ENCODE results near the gene ANKUB1.
"Not testable (repeated sequence)": the region's sequence is repeated elsewhere in the genome, so short reads cannot be mapped to it uniquely, and the experiment has no call there.

The ANKUB1 gene, protein sequence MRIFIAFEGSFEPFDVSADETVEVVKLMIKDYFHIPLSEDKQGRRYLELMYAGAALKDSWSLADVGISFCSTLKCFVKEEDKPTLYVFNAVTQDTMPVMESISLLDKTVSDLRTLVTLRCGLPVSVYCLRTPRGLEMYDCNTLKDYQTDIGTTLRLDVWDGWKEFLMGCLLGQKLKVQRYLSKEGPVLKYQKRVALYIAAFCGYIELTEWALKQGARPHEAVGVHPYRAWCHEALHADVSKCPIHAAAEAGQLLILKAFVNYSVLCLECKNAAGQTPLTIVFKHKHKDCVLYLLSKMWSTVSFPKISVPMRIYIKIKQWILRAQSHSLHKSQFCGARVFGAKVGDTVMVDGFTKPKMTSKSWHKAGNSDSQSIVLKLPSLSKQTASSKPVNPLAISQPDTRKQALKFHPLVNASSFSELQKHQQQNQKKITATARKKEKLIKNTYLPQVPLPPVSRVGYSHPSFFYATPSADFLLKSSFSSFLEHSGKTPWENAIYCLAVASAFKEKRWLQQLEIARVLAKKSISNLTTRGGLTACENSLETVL

GRCh38 chr3:149792452-149793270 is at the start of gene ANKUB1:
TSS of gene ANKUB1 (minus strand) at chr3:149792554. CDS start at chr3:149792366, 188 bp downstream.
- H3K4me3 Mint-ChIP-seq: no peak within 1 kb of the TSS
- H3K4me1 Mint-ChIP-seq (ENCODE audit: low read depth): no peaks in the 10 kb centered on the region
- H3K27ac Mint-ChIP-seq: no peak within 1 kb of the TSS
- peaks cover 10% of the 10 kb centered on the region for H3K27me3 Mint-ChIP-seq
- H3K36me3 Mint-ChIP-seq: no peaks in the 10 kb centered on the region
- H3K9me3 Mint-ChIP-seq (ENCODE audit: low read depth): no peaks in the 10 kb centered on the region

DNA sequence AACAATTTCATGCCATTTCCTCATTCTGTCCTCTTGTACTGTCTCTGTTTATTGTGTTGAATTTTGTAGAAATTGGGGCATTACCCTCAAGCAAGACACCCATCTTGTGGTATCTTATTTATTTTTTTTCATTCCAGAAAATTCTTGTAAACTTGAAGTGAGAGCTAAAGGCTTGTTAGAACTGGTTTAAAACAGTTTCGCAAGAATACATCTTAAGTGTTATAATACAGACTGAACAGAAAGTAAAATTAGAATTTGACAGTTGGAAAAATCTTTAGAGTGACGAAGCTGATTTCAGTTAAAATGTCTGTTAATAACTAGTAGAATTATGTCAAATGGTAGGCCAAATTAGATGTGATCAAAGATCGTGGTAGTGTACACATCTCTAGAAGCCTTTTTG is 47.5 kb upstream of the ANKUB1 start:
- Mint-ChIP-seq H3K4me3 (no peak overlapping the region), H3K9me3 (ENCODE audit: low read depth) (peaks cover 11% of the 10 kb centered on the region), H3K36me3 (peaks cover 27% of the 10 kb centered on the region), H3K4me1 (ENCODE audit: low read depth) (peaks cover 47% of the 10 kb centered on the region), H3K27me3 (no peaks in the 10 kb centered on the region), H3K27ac (no peak overlapping the region)

DNA sequence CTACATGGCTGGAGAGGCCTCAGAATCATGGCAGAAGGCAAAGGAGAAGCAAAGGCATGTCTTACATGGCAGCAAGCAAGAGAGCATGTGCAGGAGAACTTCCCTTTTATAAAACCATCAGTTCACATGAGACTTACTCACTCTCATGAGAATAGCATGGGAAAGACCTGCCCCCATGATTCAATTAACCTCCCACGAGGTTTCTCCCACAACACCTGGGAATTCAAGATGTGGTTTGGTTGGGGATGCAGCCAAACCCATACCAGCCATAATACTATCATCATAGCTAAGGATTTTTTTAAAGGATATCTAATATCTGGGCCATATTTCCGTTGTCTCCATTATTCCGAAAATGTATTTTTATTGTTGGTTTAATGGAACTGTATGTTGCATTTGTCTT is 47.1 kb upstream of the ANKUB1 start:
- H3K36me3 Mint-ChIP-seq: peaks cover 31% of the 10 kb centered on the region
- not testable (repeated sequence) for H3K4me3 Mint-ChIP-seq, H3K27me3 Mint-ChIP-seq, H3K27ac Mint-ChIP-seq
- peaks cover 16% of the 10 kb centered on the region for H3K9me3 Mint-ChIP-seq (ENCODE audit: low read depth)
- peaks cover 45% of the 10 kb centered on the region for H3K4me1 Mint-ChIP-seq (ENCODE audit: low read depth)

DNA sequence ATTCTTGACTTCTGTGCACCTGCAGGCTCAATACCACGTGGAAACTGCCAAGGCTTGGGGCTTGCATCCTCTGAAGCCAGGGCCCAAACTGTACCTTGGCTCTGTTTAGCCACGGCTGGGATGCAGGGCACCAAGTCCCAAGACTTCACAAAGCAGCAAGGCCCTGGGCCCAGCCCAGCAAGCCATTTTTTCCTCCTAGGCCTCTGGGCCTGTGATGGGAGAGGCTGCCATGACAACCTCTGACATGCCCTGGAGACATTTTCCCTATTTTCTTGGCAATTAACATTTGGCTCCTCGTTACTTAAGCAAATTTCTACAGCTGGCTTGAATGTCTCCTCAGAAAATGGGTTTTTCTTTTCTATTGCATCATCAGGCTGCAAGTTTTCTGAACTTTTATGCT is 46.1 kb upstream of the ANKUB1 start:
- peaks cover 35% of the 10 kb centered on the region for H3K36me3 Mint-ChIP-seq
- peaks cover 38% of the 10 kb centered on the region for H3K4me1 Mint-ChIP-seq (ENCODE audit: low read depth)

DNA sequence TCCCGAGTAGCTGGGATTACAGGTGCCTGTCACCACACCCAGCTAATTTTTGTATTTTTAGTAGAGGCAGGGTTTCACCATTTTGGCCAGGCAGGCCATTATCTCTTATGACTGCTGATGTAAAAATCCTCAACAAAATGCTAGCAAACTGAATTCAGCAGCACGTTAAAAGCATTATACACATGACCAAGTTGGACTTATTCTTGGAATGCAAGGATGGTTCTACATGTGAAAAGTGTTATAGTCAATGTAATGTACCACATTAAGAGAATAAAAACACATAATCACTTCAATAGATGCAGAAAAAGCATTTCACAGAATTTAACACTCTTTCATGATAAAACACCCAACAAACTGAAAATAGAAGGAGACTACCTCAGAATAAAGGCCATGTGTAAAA is 40.9 kb upstream of the ANKUB1 start:
- Mint-ChIP-seq H3K36me3 (peaks cover 44% of the 10 kb centered on the region), H3K27me3 (no peaks in the 10 kb centered on the region), H3K4me1 (ENCODE audit: low read depth) (peaks cover 9% of the 10 kb centered on the region), H3K4me3 (no peak overlapping the region), H3K27ac (no peak overlapping the region), H3K9me3 (ENCODE audit: low read depth) (peaks cover 32% of the 10 kb centered on the region)

More for the DNA sequence above, 46.1 kb upstream of the ANKUB1 start:
- H3K27ac Mint-ChIP-seq, H3K27me3 Mint-ChIP-seq, H3K4me3 Mint-ChIP-seq: not testable (repeated sequence)
- H3K9me3 Mint-ChIP-seq (ENCODE audit: low read depth): peaks cover 16% of the 10 kb centered on the region

DNA sequence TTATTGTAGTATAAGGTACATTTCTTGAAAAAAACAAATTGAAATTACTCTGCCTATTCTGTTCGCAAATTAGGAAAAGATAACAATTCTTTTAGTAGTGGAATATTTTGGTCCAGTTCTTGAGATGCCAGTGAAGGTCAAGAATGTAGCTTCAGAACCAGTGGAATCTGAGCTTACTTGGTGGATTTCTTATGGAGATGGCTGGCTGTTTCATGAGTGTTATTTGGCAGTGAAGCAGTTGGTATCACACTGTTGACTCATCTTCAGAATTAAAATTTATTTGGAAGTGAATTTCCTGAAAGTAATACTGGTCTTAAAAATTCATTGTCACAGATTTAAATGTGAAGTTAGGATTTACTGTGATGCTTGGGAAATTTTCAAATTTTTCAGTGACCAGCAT is 39.7 kb upstream of the ANKUB1 start:
- H3K36me3 Mint-ChIP-seq: peaks cover 38% of the 10 kb centered on the region
- H3K27ac Mint-ChIP-seq: no peak overlapping the region
- no peak overlapping the region for H3K4me3 Mint-ChIP-seq
- no peaks in the 10 kb centered on the region for H3K27me3 Mint-ChIP-seq
- peaks cover 10% of the 10 kb centered on the region for H3K4me1 Mint-ChIP-seq (ENCODE audit: low read depth)
- peaks cover 29% of the 10 kb centered on the region for H3K9me3 Mint-ChIP-seq (ENCODE audit: low read depth)

- Mint-ChIP-seq H3K4me1 (ENCODE audit: low read depth) (peaks cover 8% of the 10 kb centered on the region), H3K9me3 (ENCODE audit: low read depth) (peaks cover 24% of the 10 kb centered on the region), H3K27ac (no peak overlapping the region), H3K36me3 (peaks cover 35% of the 10 kb centered on the region), H3K27me3 (no peaks in the 10 kb centered on the region), H3K4me3 (no peak overlapping the region)
Observed at GRCh38 chr3:149831321-149831720, 39.0 kb upstream of the ANKUB1 start.

DNA sequence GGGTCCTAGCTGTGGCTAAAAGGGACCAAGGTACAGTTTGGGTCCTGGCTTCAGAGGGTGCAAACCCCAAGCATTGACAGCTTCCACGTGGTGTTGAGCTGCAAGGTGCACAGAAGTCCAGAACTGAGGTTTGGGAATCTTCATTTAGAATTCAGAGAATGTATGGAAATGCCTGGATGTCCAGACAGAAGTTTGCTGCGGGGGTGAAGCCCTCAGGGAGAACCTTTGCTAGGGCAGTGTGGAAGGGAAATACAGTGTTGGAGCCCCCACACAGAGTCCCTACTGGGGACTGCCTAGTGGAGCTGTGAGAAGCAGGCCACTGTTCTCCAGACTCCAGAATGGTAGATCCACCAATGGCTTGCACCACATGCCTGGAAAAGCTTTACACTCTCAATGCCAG is 38.5 kb upstream of the ANKUB1 start:
- Mint-ChIP-seq H3K27ac (no peak overlapping the region), H3K4me1 (ENCODE audit: low read depth) (peaks cover 9% of the 10 kb centered on the region), H3K9me3 (ENCODE audit: low read depth) (peaks cover 24% of the 10 kb centered on the region), H3K4me3 (no peak overlapping the region), H3K27me3 (no peaks in the 10 kb centered on the region), H3K36me3 (peaks cover 32% of the 10 kb centered on the region)

DNA sequence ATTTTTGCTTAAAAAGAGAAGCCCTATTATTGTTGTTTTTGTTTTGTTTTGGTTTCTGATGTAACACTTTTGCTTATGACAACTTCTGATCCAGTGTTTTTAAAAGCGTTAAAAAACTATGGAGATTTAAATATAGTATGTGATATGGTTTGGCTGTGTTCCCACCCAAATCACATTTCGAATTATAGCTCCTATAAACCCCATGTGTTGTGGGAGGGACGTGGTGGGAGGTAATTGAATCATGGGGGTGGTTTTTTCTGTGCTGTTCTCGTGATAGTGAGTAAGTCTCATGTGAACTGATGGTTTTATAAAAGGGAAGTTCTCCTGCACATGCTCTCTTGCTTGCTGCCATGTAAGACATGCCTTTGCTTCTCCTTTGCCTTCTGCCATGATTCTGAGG is 37.3 kb upstream of the ANKUB1 start:
- Mint-ChIP-seq H3K4me1 (ENCODE audit: low read depth) (peaks cover 16% of the 10 kb centered on the region), H3K9me3 (ENCODE audit: low read depth) (peaks cover 20% of the 10 kb centered on the region), H3K36me3 (peaks cover 26% of the 10 kb centered on the region)
- not testable (repeated sequence) for H3K4me3 Mint-ChIP-seq, H3K27ac Mint-ChIP-seq, H3K27me3 Mint-ChIP-seq

GRCh38 chr3:149828390-149828789 is 36.0 kb upstream of the ANKUB1 start:
- Mint-ChIP-seq H3K27me3 (no peaks in the 10 kb centered on the region), H3K4me1 (ENCODE audit: low read depth) (peaks cover 21% of the 10 kb centered on the region)

GRCh38 chr3:149826636-149827035 is 34.3 kb upstream of the ANKUB1 start:
- Mint-ChIP-seq H3K36me3 (peaks cover 28% of the 10 kb centered on the region), H3K4me3 (no peak overlapping the region), H3K27me3 (no peaks in the 10 kb centered on the region), H3K27ac (no peak overlapping the region), H3K4me1 (ENCODE audit: low read depth) (peaks cover 32% of the 10 kb centered on the region), H3K9me3 (ENCODE audit: low read depth) (peaks cover 17% of the 10 kb centered on the region)

More at GRCh38 chr3:149828390-149828789, 36.0 kb upstream of the ANKUB1 start:
- peaks cover 22% of the 10 kb centered on the region for H3K9me3 Mint-ChIP-seq (ENCODE audit: low read depth)
- H3K27ac Mint-ChIP-seq: no peak overlapping the region
- no peak overlapping the region for H3K4me3 Mint-ChIP-seq
- H3K36me3 Mint-ChIP-seq: peaks cover 25% of the 10 kb centered on the region

DNA sequence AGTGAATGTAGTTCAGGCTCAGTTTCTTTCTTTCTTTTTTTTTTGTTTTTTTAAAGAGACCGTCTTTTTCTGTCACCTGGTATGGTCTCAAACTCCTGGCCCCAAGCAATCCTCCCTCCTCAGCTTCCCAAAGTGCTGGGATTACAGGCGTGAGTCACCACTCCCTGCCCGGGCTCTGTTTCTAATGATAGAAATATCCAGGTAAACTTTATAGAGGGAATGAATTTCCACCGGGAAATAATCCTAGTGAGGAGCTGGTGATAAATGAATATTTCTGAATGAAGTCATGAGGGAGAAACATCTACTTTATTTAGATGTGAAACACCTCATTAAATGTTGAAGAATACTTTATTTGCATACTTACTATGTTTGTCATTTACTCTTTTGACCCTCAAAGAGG is 27.8 kb upstream of the ANKUB1 start:
- Mint-ChIP-seq H3K27me3 (no peaks in the 10 kb centered on the region), H3K4me1 (ENCODE audit: low read depth) (peaks cover 72% of the 10 kb centered on the region), H3K36me3 (peaks cover 27% of the 10 kb centered on the region), H3K27ac (no peak overlapping the region), H3K4me3 (no peak overlapping the region), H3K9me3 (ENCODE audit: low read depth) (peaks cover 12% of the 10 kb centered on the region)

- peaks cover 27% of the 10 kb centered on the region for H3K36me3 Mint-ChIP-seq
- no peak overlapping the region for H3K4me3 Mint-ChIP-seq
- no peaks in the 10 kb centered on the region for H3K27me3 Mint-ChIP-seq
- peaks cover 79% of the 10 kb centered on the region for H3K4me1 Mint-ChIP-seq (ENCODE audit: low read depth)
- no peak overlapping the region for H3K27ac Mint-ChIP-seq
- H3K9me3 Mint-ChIP-seq (ENCODE audit: low read depth): peaks cover 12% of the 10 kb centered on the region
Observed at GRCh38 chr3:149819432-149819831, 27.1 kb upstream of the ANKUB1 start.

DNA sequence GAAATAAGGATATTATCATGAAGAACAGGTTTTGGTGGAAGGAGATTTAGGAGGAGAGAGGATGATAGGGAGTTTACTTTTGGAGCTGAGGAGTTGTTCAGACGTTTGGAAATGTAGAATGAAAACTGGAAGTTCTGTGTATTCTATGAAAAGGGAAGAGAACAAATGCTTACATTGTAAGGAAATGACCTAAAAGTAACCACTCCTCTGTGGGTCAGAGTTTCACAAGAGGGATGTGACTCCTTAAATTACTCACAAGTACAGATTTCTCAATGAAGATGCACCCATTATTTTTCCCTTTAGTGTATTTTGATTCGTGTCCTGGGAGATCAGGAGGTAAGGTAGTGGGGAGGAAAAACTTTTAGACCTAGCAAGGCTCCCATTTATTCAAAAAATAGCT is 24.6 kb upstream of the ANKUB1 start:
- H3K36me3 Mint-ChIP-seq: peaks cover 14% of the 10 kb centered on the region
- peaks cover 79% of the 10 kb centered on the region for H3K4me1 Mint-ChIP-seq (ENCODE audit: low read depth)
- no peaks in the 10 kb centered on the region for H3K27me3 Mint-ChIP-seq
- peak overlapping the region; percentile 18 for H3K4me3 Mint-ChIP-seq
- no peak overlapping the region for H3K27ac Mint-ChIP-seq
- H3K9me3 Mint-ChIP-seq (ENCODE audit: low read depth): peaks cover 8% of the 10 kb centered on the region

DNA sequence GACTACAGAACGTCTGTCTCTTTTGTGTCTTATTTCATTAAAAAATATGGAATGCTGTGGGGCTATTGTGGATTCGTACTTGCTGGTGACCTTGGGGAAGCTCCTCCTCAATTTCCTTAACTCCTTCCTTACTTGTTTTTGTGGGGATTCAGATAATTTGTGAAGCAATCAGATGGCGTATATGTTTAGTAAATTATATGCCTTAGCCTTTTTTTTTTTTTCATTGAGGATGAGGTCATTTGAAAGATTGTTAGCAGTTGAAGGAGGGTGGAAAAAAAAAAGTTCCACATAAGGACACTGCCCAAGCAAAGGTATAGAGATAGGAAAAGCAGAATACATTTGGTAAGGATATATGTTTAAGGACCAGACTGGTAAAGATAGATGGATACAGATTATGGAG is 24.0 kb upstream of the ANKUB1 start:
- peaks cover 1% of the 10 kb centered on the region for H3K9me3 Mint-ChIP-seq (ENCODE audit: low read depth)
- H3K36me3 Mint-ChIP-seq: peaks cover 9% of the 10 kb centered on the region
- no peaks in the 10 kb centered on the region for H3K27me3 Mint-ChIP-seq
- H3K4me1 Mint-ChIP-seq (ENCODE audit: low read depth): peaks cover 73% of the 10 kb centered on the region
- no peak overlapping the region for H3K27ac Mint-ChIP-seq
- peak overlapping the region; percentile 18 for H3K4me3 Mint-ChIP-seq
